ENCODE measurements around the gene EYA2.

EYA2 gene

DNA sequence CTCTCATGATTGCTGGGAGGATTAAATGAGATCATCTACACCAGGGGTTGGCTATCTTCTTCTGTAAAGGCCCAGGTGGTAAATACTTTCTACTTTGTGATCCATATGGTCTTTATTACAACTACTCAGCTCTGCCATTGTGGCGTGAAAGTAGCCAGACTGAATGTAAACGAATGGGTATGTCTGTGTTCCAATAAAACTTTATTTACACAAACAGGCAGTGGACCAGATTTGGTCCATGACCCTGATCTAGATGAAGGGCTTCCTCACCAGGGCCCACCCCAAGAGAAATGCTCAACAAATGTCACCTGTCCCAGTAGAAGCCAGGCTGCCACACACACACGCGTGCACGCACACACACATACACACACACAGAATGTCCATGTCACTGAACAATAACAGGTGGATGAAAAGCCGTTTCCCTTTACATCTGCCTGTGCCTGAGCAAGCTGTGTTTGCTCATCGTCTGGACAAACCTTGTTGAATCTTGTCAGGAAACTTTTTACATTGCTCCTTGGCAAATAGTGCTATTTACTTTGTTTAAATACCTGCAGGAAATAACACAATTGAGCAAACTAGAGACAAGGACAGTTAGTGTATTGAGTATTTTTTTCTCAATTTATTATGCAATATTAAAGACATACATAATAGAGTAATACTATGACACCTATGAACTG lies 114.3 kb downstream of the EYA2 start:
- DNase-seq = no peak

DNA sequence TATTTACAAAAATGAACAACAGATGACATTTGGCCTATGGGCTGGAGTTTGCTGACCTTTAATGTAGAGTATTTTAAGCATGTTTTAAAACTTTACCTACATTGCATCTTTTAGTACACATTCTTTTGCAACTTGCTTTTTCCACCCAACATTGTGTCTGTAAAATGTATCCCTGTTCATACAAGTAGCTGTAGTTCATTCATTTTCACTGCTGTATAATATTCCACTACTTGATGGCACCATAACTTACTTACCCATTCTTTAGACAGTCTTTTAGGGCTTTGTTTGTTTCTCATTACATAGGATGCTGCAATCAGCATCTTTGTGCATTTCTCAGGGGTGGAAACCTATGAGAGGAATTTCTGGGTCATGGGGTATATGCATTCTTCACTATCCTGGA lies 115.1 kb downstream of the EYA2 start:
- no peak for DNase-seq

DNA sequence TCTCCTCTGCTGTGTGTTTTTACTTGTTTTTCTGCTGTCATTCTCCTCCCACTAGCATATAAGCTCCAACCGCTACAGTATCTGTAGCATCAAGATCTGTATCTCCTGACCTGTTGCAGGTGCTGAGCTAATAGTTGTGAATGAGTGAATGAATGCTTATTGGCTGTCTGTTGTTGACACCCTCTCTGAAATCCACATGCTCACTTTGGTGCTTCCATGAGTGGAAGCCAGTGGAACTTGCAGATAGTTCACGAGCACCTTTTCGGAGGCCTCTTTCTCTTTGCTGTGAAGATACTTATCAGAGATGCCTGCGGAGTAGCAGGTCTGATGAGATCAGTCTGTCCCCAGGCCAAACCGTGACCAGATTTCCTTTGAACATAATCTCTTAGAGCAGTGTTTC lies 117.3 kb downstream of the EYA2 start:
- DNase-seq = no peak

DNA sequence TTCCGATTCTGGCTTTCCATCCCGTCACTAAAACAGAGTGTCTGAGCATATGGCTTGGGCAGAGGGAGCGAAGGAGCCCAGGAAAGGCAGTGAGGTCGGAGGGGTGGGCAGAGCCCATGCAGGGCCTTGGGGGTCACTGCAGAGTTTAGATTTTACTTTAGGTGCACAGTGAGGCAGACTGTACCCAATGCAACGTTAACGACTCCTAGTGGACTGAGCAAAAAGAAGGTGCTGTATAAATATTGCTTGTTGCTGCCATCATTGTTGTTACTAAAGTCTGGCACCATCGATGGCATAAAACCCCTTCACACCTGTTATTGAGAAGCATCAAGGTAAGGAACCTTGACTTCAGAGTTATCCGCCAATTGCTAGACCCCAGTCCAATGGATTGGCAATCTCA lies 119.0 kb downstream of the EYA2 start:
- DNase-seq = no peak

DNA sequence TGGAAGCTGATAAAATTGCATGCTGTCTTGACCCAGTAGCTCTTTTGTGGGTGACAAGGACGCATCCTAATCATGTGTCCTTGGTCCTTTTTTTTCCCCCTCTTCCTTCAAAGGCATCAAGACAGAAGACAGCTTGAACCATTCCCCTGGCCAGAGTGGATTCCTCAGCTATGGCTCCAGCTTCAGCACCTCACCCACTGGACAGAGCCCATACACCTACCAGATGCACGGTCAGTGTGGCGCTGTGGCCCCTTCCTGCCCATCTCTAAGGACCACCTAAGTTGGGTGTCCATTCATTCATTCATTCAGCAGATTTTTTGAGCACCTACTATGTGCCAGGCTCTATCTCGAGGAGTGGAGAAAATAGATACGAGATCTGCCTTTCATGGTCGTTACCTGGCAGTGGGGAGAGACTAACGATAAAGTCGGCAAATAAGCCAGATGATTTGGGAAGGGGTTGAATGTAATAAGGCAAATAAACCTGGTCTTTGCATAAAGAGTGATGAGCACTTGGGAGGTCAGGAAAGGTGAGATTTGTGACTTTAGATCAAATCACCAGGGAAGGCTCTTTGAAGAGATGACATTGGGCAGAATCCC lies 121.5 kb downstream of the EYA2 start:
- DNase-seq = no peak

DNA sequence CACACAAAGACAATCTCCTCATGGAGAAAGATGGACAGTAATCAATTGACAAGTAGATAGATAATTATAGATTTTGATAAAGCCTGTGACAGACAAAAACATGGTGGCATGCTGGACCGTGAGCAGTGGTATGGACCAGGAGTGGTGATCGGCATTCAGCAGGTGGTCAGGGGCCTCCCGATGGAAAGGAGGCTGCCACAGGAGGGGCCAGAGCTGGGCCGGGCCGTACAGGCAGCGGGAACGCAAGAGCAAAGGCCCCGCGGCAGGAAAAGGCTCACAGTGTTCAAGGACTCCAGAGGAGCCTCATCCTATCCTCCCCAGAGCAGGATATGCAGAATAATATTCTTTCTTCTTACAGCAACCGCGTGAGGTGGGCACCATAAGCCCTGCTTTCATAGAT lies 123.7 kb downstream of the EYA2 start:
- DNase-seq = no peak

DNA sequence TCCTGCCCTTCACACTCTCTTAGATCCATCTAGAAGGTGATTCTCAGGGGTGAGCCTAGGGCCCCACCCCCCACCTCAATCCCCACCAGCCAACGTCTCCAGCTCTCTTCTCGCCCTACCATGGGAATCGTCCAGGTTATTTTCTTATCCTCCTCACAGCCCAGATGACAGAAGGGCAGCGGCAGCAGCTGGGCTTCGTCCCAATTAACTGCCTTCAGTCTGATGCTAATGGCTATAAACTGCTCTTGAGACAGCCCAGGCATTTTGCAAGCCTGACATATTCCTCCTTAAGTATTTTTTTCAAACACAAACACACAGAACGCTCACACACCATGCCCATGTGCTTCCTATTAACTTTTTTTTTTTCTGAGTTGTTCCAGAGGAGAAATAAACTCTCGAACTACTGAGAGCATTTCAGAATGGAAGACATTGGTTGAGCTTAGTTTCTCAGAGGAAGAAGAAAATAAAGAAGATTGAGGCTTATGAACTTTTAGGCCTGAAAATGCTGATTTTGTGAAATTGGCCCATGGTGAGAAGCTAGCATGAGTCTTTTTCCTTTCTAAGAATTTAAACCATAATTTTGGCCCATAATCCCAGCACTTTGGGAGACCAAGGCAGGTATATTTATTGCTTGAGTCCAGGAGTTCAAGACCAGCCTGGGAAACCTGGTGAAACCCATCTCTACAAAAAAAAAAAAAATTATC lies 124.6 kb downstream of the EYA2 start:
- DNase-seq = no peak

DNA sequence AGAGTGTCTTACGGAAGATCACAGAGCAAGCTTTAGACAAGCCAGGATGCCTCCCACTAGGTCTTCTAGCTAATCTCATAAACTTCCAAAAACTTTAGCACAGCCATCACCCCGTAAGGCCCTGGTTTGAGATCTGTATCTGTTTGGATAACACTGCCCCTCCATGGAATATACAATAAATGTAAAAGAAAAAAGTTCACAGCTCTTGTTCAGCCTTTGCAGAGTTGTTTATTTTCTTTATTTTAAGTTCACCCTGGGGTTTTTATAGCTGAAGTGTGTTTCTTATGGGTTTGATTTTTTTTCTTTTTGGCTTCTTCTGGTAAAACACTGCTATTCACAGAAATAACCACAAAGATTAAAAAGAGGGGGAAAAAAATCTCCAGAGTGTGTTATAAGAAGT lies 125.6 kb downstream of the EYA2 start:
- no peak for DNase-seq

DNA sequence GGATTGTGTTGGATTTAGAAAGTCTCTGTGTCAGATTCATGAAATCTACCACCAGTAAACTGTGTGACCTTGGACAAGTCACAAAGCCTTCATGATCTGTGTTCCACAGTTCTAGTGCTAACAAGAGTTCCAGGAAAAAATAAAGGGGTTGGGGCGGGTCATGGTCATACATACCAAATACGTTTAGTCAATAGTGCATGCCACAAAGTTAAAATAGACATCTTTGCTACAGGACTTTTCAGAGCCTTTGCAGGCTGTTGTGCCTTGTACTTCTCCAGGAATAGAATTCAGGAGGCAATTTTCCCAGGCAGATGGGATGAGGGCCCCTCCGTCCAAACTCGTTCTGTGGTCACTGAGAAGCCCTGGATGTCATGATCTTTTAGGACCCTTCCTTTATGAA lies 127.2 kb downstream of the EYA2 start:
- DNase-seq = no peak

DNA sequence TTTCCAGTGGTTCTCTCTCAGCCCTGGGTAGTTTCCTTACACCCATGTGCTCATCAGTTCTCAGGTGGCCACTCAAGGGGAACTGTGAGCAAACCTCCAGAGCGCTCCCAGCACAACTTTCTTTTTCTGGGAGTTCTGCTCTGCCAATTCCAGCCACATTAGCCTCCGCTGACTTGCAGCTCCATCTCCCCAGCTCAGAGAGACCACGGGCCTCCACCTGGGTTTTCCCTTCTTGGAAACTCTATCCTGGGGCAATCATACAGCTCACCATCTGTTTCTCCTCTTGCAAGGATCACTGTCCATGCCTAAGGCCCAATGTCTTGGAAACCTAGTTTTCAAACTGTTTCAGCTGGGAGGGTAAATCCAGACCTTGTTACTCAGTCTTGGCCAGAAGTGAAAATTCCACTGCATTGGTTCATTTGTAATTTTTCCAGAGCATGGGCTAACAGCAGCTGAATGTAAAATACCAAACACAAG lies 129.9 kb downstream of the EYA2 start:
- DNase-seq = peak in 1 of 14 donors; percentile 11

DNA sequence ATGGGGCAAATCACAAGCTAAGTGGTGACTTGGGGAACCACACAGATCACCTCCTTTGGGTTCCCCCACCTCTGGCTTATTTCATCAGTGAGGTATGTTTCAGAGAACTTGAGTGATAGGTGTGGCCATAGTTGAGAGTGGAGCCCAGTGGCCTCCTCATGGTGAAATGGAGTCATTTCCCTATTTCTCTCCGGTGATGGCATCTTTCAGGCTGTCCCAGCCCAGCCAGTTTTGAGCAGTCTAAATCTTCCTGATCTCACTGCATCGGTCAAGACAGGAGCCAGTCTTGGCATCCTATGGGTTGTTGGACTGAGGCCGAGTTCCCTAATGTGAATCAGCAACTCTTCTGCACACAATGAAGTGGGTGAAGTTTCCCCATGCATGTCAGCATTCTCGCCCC lies 132.4 kb downstream of the EYA2 start:
- no peak for DNase-seq

DNA sequence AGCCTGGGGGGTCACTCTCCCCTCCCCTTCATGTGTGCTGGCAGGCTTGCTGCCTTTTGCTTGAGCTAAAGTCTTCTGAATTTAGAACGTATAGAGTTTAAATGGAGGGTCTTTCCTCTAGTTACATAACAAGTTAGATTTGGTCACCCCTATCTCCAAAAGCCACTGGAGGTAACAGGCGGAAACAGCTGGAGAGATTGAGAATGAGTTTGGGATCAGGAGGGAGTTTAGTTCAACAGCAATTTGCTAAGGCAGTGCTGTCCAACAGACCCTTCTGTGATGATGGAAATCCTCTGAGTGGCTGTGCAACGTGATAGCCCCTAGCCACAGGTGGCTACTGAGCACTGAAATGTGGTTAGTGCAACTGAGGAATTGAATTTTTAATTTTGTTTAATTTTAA lies 132.8 kb downstream of the EYA2 start:
- no peak for DNase-seq

DNA sequence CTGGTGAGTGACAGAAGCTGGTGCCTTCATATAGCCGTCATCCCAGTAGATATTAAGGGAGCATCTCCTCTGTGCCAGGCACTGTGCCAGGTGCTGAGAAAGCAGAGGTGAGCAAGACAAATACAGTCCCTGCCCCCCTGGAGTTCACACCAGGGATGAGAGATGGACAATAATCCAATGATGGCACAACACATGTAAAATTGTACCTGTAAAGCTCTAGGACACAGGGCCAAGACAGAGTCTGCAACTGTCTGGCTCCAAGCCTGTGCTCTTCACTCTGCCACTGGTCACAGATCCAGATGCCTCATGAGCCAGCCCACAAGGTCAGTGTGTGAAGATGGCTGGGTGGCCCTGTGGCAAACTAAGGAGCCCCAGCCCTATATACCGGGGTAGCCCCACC lies 133.8 kb downstream of the EYA2 start:
- DNase-seq = no peak

DNA sequence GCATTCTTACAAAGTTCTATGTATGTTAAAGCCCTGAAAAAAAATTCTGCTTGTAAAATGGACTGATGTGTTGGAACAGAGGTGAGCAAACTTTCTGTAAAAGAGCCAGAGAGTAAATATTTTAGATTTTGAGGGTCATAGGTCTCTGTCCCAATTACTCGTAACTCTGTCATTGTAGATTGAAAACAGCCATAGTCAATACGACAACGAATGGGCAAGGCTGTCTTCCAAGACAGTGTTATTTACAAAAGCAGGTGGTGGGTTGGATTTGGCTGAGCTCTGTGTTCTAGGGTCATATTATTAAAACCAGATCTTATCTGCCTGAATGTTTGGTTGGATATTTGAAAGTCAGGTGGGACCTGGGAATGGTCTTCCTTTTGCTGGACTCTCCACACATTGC lies 135.2 kb downstream of the EYA2 start:
- no peak for DNase-seq

DNA sequence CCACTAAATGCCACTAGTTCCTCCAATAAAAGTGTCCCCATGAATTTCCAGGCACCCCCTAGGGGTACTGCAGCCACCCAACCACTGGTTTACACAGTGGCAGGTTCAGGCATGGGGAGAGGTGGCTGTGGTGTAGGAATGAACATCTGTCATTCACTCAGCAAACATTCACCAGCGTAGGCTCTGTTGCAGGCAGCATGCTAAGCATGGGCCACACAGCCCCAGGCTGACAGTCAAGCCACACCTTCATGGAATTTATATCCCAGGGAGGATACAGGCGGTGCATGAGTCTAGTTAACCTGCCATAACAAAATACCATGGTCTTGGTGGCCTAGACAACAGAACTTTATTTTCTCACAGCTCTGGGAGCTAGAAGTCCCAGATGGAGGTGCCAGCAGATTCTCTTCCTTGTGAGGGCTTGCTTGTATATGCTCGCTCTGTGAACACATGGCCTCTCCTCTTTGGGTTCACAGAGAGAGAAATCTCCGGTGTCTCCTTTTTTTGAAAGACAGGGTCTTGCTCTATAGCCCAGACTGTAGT lies 135.7 kb downstream of the EYA2 start:
- no peak for DNase-seq

DNA sequence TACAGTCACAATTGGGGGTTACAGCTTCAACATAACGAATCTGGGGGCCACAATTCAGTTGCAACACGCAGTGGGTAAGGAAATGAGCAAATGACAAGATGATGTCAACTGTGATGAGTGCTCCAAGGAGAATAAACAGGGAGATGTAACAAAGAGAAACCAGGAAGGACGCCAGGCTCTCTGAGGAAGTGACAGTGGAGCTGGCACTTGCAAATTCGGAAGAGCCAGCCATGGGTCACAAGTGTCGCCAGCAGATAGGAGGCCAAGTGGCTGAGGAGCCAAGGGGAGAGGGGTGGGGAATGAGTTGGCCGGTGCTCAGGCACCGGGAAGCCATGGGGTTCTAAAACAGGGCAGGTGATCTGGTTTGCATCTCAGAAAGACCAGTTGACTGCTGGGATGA lies 136.4 kb downstream of the EYA2 start:
- DNase-seq = peak in 1 of 14 donors; percentile 14

DNA sequence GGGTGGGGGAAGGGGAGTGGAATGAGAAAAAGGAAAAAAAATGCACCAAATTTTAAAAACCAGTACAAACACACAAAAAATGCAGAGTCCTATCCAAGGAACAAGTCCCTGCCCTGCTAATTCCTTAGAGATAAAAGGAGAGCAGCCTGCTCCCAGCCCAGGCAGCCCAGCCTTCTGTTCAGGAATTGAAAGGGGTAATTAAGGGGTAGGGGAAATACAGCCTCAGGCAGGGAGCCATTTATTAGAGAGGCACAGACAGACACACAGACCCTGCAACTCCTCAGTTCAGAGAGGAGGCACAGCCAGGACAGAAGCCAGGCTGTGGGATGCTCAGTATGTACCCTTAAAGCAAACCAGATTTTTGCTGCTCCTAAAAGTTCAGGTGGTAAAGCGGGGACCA lies 137.2 kb downstream of the EYA2 start:
- no peak for DNase-seq

DNA sequence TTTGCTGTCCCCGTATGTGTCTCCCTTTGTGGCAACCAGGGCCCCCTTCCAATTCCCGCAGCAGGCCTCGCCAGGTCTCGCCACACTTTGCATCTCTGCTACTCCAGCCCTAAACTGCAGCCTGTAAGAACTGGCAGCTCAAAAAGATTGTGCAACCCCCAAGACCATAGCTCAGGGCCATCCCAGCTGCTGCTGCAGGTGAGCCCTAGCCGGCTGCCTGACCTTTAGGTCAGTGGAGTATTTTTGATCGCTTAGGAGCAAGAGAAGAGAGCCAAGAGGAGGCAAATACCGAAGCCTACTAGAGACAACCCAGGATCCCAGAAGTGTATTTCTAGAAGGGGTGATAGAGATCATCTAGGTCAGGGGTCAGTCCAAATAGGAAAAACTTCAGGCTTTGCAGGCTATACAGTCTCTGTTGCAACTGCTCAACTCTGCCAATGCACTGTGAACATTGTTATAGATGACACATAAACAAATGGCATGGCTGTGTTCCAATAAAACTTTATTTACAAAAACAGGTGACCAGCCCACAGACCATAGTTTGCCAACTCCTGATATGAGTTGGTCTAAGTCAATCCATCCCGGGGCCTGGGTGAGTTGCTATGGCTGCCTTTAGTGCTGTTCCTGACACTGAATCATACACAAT lies 138.4 kb downstream of the EYA2 start:
- no peak for DNase-seq

DNA sequence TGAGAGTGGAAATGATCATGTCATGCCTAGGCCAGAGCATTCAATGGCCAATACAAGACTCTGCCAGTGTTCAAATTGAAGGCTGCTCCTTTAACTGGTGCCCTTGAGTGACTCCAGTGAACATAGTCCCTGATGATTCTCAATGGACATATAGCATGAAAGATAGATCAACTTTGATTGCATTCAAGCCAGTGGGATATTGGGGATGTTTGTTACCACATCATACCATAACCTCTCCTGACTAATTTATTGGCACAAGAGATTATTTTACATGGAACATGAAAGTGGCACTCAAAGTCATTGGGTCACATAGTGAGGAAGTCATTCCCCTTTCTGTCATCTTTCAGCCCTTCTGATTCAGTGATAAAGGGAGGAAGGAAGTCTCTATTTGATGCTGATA lies 139.0 kb downstream of the EYA2 start:
- no peak for DNase-seq

DNA sequence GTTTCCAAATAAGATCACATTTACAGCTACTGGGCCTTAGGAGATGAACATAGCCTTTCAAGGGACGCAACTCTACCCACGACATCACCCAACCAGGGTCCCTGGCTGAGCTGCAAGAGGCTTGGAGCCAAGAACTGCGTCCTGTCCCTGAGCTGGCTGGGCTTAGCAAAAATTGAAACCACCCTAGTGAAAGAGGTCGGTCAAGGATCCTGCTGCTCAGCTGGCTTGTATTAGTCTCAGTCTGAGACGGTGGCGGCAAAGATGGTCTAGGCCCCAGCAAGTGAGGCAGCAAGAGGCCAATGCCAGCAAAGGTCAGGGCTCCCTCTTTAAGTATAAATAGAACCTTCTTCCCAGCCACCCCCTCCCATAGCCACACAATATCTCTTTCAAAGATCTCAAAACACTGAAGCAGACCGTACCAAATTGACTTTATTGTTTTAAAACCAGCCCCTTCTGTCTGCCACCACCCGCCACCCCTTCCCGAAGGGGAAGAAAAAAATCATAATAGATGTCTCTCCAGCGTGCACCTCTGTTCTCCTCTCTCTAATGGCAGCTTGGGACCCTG lies 140.5 kb downstream of the EYA2 start:
- no peak for DNase-seq

DNA sequence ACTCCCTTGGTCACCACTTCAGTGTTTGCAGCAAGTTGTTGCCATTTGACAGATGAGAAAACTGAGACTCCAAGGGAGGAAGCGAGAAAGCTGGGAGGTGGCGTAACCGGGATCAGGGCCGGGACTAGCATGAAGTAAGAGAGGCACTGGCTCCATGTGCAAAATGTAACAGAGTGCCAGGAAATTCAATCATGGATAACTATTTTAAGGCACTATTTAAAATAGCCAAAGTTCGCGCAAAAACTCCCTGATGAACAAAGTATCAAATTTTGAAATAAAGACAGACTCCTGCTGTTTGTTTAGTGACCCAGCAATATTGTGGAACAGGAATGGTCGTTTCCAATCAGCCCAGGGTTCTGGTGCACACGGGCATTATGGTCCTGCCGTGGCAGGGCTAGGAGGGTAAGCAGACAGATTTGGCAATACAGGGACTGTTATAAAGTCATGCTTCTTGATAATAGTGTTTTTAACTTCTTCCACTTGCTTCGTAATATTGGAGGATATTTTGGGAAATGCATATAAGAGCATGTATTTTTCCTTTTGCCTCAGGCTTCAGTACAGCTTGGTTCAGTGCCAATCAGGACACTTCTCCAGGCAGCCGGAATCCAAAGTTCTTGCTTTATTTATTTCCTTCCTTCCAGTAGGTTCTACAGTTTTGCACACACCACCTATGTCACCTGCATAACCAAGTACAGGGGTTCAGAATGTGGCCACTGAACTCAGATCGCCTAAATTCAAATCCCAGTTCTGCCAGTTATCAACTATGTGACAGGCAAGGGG lies 141.6 kb downstream of the EYA2 start:
- DNase-seq = no peak

Measured in C1 segment of cervical spinal cord (tissue), 14 donors.